Urinary bladder (tissue), 4 donors: ENCODE data around the gene NEMP2. TPM values are rescaled to one million over a fixed set of nuclear protein-coding genes. Genes with fewer than 3 reads are reported as not detected.

Source experiments
- DNase-seq: peaks from one replicate; pipeline ENCODE4 v3.0.0-alpha.2; 2015; ENCODE audit errors: extremely low spot score
- H3K27ac ChIP-seq: one replicate; pipeline ENCODE4 v1.5.1; 2013; ENCODE audit warnings: low read depth, mild to moderate bottlenecking, moderate library complexity
- H3K36me3 ChIP-seq: one replicate; pipeline ENCODE4 v1.6.1; 2013; ENCODE audit warnings: mild to moderate bottlenecking, moderate library complexity; ENCODE audit not compliant: insufficient read depth
- H3K4me1 ChIP-seq: one replicate; pipeline ENCODE4 v1.6.1; 2013; ENCODE audit warnings: mild to moderate bottlenecking, moderate library complexity; ENCODE audit not compliant: insufficient read depth
- H3K4me3 ChIP-seq: one replicate; pipeline ENCODE4 v1.5.1; 2013; ENCODE audit warnings: low read depth, low read length
- WGBS: extraction: QIAGEN DNeasy Blood & Tissue Kit; methylation state at CpG from one replicate; pipeline ENCODE4 v1.1.7; 2013; 5-methylcytosine and 5-hydroxymethylcytosine counted together
- polyA plus RNA-seq: library from polyadenylated mRNA; stranded (reverse); fragments of 200-250 nt; gene quantifications from one replicate; pipeline ENCODE4 v1.2.3, GENCODE V29; 2013
- total RNA-seq: library from RNA; depleted of rRNA; stranded (reverse); fragments of >200 nt; gene quantifications from one replicate; pipeline ENCODE4 v1.2.3, GENCODE V29; 2014
- donor health status: healthy with polysubstance abuse.
- donor health status: healthy.

Gene NEMP2
- total and polyA plus RNA-seq, 2 donors, result 1.7 to 15.0 TPM

DNA sequence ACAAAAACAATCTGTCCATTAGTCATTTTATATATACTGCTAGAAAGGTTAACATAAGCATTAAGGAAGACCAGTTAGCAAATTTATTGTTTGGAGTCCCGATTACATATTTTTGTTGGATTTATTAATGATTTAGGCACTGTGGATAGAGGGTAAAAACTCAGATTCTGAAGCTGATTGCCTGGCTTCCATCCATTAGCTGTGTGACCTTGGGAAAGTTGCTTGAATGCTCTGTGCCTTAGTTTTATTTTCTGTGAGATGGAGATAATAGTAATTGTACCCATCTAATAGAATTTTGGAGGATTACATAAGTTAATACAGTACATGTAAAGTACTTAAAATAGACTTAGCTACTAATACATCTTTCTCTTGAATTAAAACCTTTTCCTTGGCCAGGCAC is 36.3 kb upstream of the NEMP2 start:
- Histone ChIP-seq H3K36me3 (no peaks in the 10 kb centered on the region), H3K4me3 (no peak overlapping the region), H3K27ac (no peak overlapping the region), H3K4me1 (no peaks in the 10 kb centered on the region)
- 69% methylated on average over 1 of the region's 1 CpG for WGBS
- DNase-seq, result no peak

DNA sequence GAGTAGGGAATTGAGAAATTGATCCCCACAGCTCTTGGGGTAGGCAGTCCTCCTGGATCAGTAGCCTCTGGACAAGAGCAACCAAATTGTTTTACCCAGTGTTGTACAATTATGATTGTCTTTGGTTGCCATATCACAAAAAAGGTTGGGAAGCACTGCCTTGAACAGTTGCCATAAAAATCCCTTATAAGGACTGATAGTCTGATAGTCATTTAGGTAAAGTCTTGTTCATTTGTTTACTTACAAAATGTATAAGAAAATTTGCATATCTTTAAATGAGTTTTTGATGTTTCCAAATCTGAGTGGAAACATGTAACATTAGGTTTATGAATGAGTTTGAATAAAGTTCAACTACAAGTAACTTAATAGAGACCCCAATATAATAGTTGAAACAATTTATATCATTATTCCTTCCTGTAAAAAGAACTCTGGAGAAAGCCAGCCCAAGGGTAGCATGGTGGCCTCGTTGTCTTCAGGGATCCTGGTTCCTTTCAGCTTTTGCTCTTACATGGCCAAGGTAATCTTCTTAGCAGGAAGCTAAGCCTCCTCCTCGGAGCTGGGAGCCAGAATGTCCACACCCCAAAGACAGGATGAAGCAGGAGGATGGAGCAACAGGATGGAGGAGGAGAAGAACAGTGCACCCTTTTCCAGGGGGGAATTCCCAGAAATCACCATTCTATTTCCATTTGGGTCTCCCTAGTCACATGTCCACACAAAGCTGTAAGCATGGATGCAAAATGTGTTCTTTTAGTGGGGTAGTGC is 35.7 kb upstream of the NEMP2 start:
- no peaks in the 10 kb centered on the region for H3K36me3 ChIP-seq
- 75% methylated on average over 2 of the region's 2 CpGs for WGBS
- no peak overlapping the region for H3K4me3 ChIP-seq
- DNase-seq, result no peak
- no peak overlapping the region for H3K27ac ChIP-seq
- no peaks in the 10 kb centered on the region for H3K4me1 ChIP-seq

DNA sequence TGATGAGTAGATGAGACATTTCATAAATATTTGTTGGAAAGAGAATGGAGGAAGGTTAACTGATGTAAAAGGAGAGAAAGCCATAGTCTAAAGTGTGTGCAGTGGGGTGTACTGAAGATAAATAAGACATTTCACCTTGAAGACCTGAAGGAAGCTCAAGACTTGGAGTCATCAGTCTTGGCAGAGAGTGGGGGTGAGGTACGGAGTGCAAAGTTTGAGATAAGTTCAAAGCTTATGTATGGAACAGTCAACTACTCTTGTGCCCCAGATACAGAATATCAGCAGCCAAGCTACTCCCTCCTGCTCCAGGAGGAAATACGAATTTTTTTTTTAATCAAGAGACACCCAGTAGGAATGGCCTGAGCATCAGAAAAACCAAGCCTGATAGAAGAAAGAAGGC is 30.3 kb upstream of the NEMP2 start:
- Histone ChIP-seq H3K36me3 (no peaks in the 10 kb centered on the region), H3K4me3 (no peak overlapping the region), H3K4me1 (no peaks in the 10 kb centered on the region), H3K27ac (no peak overlapping the region)
- no peak for DNase-seq
- WGBS, result 91% methylated on average over 2 of the region's 2 CpGs

DNA sequence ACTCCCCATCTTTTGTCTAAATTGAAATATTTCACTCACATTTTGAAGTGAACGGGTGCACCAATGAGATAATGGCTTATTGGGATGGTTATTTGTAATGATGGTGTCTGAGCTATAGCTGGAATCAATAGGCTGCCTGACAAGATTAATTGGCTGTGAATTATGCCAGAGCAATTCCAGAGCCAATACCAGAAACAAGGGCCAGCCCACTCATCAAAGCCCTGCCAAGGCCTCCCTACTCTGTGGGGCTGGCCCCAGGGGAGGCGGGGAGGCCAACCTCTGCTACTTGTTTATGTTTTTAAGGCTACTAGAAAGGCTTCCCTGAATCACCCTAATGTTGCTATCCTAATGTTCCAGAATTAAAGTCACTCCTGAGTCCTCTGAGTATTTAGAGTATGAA is 29.1 kb upstream of the NEMP2 start:
- WGBS, result 97% methylated on average over 2 of the region's 2 CpGs
- H3K4me1 ChIP-seq, result no peaks in the 10 kb centered on the region
- H3K36me3 ChIP-seq, result no peaks in the 10 kb centered on the region
- H3K4me3 ChIP-seq, result no peak overlapping the region
- H3K27ac ChIP-seq, result no peak overlapping the region
- no peak for DNase-seq

DNA sequence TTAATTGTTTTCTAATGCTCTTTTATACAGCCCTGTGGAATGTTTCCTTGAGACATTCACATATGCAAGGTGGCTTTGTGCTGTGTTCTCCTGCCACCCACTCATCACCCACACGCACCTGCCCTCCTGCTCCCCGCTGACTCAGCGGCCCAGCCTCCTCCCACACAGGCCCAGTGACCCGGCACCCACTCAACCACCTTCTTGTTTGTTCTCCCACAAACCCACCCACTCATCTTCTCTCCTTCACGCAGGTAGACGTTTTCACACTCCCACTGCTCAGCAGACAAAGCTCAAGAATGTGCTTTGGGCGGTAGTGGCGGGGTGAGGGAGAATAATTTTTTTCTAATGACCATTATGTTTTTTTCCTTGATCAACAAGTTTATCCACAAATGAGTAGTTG is 28.6 kb upstream of the NEMP2 start:
- no peaks in the 10 kb centered on the region for H3K4me1 ChIP-seq
- no peak overlapping the region for H3K27ac ChIP-seq
- DNase-seq, result no peak
- H3K4me3 ChIP-seq, result no peak overlapping the region
- WGBS, result 87% methylated on average over 8 of the region's 8 CpGs
- no peaks in the 10 kb centered on the region for H3K36me3 ChIP-seq

DNA sequence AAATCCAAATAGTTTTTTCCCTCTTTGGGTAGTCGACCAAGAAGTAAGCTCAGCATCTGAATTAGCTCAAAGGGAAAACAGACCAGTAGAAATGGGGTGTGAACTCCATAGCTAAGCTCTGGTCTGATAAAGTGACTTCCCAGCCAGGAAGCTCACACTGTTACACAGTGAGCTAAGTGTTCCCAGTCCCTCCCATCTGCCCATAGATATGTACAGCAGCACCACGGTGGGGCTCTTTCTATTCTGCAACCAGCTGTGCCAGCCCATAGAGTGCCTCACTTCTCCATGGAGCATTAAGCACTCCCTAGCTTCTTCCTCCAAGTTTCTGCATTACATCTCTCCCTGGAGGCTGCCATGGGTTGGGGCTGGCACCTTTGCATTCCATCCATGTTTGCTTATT is 27.6 kb upstream of the NEMP2 start:
- no peaks in the 10 kb centered on the region for H3K36me3 ChIP-seq
- no peaks in the 10 kb centered on the region for H3K4me1 ChIP-seq
- 20% methylated on average over 2 of the region's 2 CpGs for WGBS
- no peak for DNase-seq
- H3K4me3 ChIP-seq, result no peak overlapping the region
- H3K27ac ChIP-seq, result no peak overlapping the region

DNA sequence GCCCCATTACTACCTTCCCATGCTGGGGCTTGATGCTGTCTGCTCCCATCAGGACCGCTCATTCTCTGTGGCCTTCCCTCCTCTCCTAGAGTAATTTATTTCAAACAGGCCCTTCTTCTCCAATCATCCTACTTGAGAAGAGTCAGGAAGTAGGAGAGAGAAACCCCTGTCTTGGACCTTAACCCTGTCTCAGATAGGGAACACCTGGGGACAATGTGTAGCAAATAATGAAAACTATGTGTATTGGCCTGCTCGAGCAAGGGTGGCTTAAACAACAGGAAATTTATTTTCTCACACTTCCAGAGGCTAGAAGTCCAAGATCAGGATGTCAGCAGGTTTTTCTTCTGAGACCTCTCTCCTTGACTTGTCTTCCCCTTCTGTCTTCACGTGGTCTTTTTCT is 26.6 kb upstream of the NEMP2 start:
- Histone ChIP-seq H3K36me3 (no peaks in the 10 kb centered on the region), H3K4me1 (no peaks in the 10 kb centered on the region), H3K27ac (no peak overlapping the region), H3K4me3 (no peak overlapping the region)
- DNase-seq, result no peak
- 91% methylated on average over 3 of the region's 3 CpGs for WGBS

DNA sequence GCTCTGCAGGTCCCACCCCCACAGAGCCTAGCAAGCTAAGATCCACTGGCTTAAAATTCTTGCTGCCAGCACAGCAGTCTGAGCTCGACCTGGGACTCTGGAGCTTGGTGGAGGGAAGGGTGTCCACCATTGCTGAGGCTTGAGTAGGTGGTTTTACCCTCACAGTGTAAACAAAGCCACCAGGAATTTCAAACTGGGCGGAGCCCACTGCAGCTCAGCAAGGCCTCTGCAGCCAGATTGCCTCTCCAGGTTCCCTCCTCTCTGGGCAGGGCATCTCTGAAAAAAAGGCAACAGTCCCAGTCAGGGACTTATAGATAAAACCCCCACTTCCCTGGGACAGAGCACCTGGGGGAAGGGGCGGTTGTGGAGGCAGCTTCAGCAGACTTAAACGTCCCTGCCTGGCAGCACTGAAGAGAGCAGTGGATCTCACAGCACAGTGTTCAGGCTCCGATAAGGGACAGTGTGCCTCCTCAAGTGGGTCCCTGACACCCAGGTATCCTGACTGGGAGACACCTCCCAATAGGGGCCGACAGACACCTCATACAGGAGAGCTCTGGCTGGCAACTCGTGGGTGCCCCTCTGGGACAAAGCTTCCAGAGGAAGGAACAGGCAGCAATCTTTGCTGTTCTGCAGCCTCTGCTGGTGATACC is 20.0 kb upstream of the NEMP2 start:
- Histone ChIP-seq H3K36me3 (no peaks in the 10 kb centered on the region), H3K4me1 (no peaks in the 10 kb centered on the region), H3K27ac (no peak overlapping the region), H3K4me3 (no peak overlapping the region)
- DNase-seq, result no peak
- WGBS, result 84% methylated on average over 7 of the region's 7 CpGs

DNA sequence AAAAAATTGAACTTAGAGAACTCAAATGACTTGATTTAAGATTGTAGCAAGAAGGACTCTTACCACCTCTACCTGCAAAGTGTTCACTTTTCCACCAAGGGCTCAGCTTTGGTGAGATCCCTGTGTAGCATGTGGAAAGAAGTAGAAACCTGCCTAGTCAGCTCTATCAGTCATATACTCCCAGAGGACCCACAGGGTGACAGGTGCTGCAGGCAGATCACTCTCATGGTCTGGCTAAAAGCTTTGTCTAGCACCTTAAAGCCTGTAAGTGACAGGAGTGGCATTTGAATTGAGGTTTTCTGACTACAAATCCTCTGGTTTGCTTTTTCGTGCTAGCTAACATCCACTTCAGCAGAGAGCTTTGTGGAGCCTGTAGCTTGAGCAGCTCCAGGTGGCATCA is 18.7 kb upstream of the NEMP2 start:
- Histone ChIP-seq H3K27ac (no peak overlapping the region), H3K4me3 (no peak overlapping the region), H3K36me3 (no peaks in the 10 kb centered on the region), H3K4me1 (no peaks in the 10 kb centered on the region)
- DNase-seq, result no peak
- WGBS, result 93% methylated on average over 1 of the region's 1 CpG

DNA sequence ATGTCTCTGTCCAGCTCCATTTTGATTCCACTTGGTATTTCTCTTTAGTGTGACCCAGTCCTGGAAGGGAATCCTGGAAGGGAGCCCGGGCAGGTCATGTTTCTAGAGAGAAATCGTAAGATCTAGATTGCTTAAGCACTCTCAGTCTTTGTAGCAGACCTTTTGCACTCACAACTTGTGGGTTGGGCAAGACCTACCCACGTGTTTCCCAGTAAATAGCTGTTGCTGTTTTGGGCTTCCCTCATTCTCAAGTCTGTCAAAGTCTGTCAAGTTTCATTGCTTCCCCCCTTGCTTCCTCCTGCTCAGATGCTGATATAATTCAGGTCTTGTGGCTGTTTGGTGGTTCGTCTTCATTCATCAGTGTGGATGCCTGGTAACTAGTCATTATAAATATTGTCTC is 17.4 kb upstream of the NEMP2 start:
- no peak overlapping the region for H3K4me3 ChIP-seq
- H3K27ac ChIP-seq, result no peak overlapping the region
- DNase-seq, result no peak
- no peaks in the 10 kb centered on the region for H3K4me1 ChIP-seq
- 75% methylated on average over 4 of the region's 4 CpGs for WGBS
- H3K36me3 ChIP-seq, result no peaks in the 10 kb centered on the region

DNA sequence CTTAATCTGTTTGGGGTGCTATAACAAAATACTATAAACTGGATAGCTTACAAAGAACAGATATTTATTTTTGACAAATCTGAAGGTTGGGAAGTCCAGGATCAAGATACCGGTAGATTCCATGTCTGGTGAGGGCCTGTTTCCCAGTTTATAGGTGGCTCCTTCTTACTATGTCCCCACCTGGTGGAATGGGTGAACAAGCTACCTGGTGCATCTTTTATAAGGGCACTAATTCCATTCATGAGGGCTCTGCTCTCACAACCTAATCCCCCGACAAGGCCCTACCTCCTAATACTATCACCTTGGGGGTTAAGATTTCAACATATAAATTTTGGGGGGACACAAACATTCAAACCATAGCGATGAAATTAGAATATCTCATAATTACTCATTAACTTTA is 15.6 kb upstream of the NEMP2 start:
- no peak overlapping the region for H3K27ac ChIP-seq
- DNase-seq, result no peak
- no peak overlapping the region for H3K4me3 ChIP-seq
- H3K36me3 ChIP-seq, result no peaks in the 10 kb centered on the region
- 94% methylated on average over 3 of the region's 3 CpGs for WGBS
- H3K4me1 ChIP-seq, result no peaks in the 10 kb centered on the region

DNA sequence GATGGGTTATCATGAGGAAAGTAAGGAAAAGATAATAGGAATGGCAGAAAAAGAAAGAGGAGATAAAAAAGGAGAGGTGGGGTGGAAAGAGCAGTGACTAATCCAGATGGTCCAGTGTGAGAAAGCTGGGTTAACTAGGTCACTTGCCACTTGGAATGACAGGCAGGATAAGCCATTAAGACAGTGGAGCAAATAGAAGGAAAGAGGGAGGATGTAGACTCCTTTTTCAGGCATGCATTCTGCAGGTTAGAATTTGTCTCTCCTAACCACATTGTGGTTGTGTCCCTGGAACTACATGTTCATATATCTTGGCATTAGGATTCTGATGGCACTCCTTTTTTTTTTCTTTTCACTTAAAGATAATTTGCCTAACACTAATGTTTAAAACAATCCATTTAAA is 13.4 kb upstream of the NEMP2 start:
- no peak for DNase-seq
- H3K4me3 ChIP-seq, result no peak overlapping the region
- no peaks in the 10 kb centered on the region for H3K4me1 ChIP-seq
- no peak overlapping the region for H3K27ac ChIP-seq
- no peaks in the 10 kb centered on the region for H3K36me3 ChIP-seq

DNA sequence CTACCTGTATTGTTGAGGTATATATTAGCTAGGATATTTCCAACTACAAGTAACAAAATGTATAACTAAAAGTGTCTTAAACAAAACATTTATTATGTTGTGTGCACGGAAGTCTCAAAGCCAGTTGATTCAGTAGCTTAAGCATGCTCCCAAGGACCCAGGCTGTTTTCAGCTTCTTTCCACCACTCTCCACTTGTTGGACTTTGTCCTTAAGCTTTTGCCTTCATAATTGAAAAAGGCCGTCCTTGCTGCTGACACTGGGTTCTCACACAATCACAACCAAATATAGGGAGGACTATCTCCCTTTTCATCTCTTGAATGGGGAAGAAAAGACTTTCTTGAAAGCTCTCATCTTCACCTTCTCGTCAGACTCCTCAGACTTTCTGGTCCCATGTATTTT is 12.2 kb upstream of the NEMP2 start:
- Histone ChIP-seq H3K4me3 (no peak overlapping the region), H3K4me1 (no peaks in the 10 kb centered on the region), H3K27ac (no peak overlapping the region), H3K36me3 (no peaks in the 10 kb centered on the region)
- DNase-seq, result no peak
- 86% methylated on average over 3 of the region's 3 CpGs for WGBS

DNA sequence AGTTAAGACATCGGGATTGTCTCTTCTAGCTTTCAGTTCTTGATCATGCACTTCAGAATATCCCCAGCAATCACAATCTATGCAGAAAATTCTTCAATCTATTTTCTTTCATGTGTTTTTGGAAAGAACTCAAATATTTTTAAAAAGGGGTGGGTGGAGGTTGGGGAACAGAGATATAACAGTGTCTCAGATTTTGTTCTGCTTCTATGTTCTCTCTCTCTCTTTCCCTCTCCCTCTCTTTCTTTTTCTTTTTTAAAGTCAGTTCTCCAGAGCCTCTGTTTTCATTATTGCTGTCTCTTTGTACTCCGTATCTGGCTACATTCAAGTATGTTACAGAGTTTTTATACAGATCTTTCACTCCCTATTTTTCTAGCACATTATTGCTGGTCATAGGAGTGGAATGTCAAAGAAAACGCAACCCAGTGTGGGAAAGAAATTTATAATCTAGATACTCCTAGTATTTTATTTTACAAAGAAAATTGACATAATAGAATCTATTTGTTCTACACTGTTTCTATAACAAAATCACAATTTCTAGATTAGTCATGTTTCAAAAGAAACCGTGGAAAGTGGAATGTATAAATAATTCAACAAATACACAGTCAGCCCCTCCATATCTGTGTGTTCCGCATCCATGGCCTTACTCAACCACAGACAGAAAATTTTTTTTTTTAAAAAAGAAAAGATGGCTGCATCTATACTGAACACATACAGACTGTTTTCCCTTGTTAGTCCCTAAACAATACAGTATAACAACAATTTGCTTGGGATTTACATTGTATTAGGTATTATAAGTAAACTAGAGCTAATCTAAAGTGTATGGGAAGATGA is 11.2 kb upstream of the NEMP2 start:
- DNase-seq, result no peak
- H3K4me3 ChIP-seq, result no peak overlapping the region
- H3K4me1 ChIP-seq, result no peaks in the 10 kb centered on the region
- WGBS, result 50% methylated on average over 5 of the region's 5 CpGs
- H3K36me3 ChIP-seq, result no peaks in the 10 kb centered on the region
- H3K27ac ChIP-seq, result no peak overlapping the region
